ENCODE results near the gene TAF4B.
"Not testable (repeated sequence)": the region's sequence is repeated elsewhere in the genome, so short reads cannot be mapped to it uniquely, and the experiment has no call there.

The TAF4B gene

GRCh38 chr18:26424428-26425147 is 198.3 kb downstream of the TAF4B start:
- DNase-seq (ENCODE audit: low read depth), result no peak

GRCh38 chr18:26425148-26425531 is 198.9 kb downstream of the TAF4B start:
- DNase-seq (ENCODE audit: low read depth), result no peak

- no peak for DNase-seq (ENCODE audit: low read depth)
These were observed 203.4 kb downstream of the TAF4B start for GRCh38 chr18:26429535-26430226.

- no peak for DNase-seq (ENCODE audit: low read depth)
These were observed 206.6 kb downstream of the TAF4B start for GRCh38 chr18:26432651-26433424.

GRCh38 chr18:26434887-26435286 is 208.6 kb downstream of the TAF4B start:
- no peak for DNase-seq (ENCODE audit: low read depth)

- no peak for DNase-seq (ENCODE audit: low read depth)
These were observed 209.3 kb downstream of the TAF4B start for GRCh38 chr18:26435415-26436095.

- no peak for DNase-seq (ENCODE audit: low read depth)
These were observed 210.2 kb downstream of the TAF4B start for GRCh38 chr18:26436176-26437051.

- DNase-seq (ENCODE audit: low read depth), result not testable (repeated sequence)
These were observed 211.4 kb downstream of the TAF4B start for GRCh38 chr18:26437634-26438033.

GRCh38 chr18:26438980-26439379 is 212.7 kb downstream of the TAF4B start:
- no peak for DNase-seq (ENCODE audit: low read depth)

- no peak for DNase-seq (ENCODE audit: low read depth)
These were observed 213.3 kb downstream of the TAF4B start for GRCh38 chr18:26439537-26439936.

GRCh38 chr18:26440644-26441043 is 214.4 kb downstream of the TAF4B start:
- DNase-seq (ENCODE audit: low read depth), result no peak

Measured in stimulated activated CD8-positive, alpha-beta memory T cell treated with anti-CD3 and anti-CD28 coated beads, Interleukin-12 subunit alpha, Interleukin-12 subunit beta, amount 100 ng/mL, for 4 hours (primary cell).